NCI-H748 (cell line): ENCODE data around the gene LFNG.

ENCODE experiments used
- DNase-seq: peaks from one replicate; lab custom pipeline; 2025; ENCODE audit not compliant: unreplicated experiment; lab: John Stamatoyannopoulos, UW

The LFNG gene

DNA sequence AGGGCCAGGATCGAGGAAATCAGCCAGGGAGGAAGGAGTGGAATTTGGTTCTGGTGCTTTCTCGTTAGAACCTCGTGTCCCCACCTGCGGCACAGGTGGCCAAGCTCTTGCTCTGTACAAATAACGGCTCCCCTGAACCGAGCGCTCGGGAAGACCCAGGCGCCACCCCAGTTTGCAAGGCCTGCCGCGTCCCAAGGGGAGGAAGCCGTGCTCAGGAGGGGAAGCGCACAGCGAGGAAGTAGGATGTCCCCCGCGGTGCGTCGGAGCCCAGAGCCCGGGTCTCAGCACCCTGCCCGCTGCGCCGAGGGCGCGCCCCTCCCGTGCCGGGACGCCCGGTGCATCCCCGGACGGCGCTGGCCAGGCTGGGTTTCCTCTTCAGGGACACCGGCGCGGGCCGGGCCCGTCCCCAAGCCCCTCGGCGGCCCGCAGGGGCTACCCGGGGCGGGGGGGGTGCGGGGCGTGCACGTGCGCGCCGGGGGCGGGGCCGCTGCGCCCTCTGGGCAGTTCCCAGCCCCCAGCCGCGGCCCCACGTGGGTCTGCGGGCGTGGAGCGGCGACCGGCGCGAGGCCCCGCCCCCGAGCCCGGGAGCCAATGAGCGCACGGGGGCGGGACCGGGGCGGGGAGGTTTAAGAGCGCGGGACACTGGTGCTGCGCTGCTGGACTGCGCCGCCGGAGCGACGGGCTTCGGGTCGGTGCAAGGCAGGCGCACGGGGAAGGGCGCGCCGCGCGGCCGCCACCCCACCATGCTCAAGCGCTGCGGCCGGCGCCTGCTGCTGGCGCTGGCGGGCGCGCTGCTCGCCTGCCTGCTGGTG, at the start of gene LFNG:
TSS of gene LFNG (plus strand) at position 656 of the 812 bp plus-strand sequence. CDS start at position 744, 88 bp downstream.
- peak; percentile 93 for DNase-seq

- no peak for DNase-seq
Measured at GRCh38 chr7:2470204-2471021, 49.2 kb upstream of the LFNG start.

GRCh38 chr7:2471022-2471329, 48.6 kb upstream of the LFNG start:
- DNase-seq = no peak

DNA sequence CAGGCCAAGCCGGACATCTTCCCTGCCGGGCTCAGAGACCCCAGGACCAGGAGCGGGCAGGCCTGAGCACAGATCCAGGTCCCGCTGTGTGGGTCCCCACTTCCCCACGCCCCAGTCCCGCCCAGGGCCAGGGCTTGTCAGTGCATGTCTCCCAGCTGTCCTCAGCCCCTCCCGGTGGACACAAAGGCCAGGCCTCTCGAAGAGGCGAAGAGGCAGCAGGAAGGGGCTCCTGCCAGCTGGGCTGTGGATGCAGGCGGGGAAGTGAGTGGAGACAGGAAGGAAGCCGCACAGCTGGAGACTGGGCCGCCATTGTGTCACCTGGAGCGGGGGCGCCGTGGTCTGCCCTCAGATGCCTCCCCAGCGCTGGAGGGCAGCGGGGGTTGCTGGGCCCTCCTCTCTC, 48.2 kb upstream of the LFNG start:
- DNase-seq = peak; percentile 90

DNA sequence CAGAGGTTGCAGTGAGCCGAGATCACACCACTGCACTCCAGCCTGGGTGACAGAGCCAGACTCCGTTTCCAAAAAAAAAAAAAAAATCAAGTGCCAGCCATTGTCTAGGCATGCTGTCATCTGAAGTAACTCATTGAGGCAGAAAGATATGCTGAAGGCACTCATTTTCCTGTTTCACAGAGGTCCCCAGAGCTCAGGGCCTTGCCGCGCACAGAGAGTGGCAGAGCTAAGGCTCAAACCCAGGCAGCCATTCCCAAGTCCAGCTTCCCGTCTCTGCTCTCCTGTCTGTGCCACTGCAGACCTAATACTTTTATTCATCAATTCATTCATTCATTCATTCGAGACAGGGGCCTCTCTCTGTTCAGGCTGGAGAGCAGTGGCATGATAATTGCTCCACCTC, 46.8 kb upstream of the LFNG start:
- DNase-seq = no peak

- DNase-seq = no peak
Measured at GRCh38 chr7:2473496-2474180, 45.9 kb upstream of the LFNG start.

- DNase-seq = no peak
Measured at GRCh38 chr7:2474224-2474623, 45.4 kb upstream of the LFNG start.

- DNase-seq = no peak
Measured at GRCh38 chr7:2474813-2475677, 44.5 kb upstream of the LFNG start.

DNA sequence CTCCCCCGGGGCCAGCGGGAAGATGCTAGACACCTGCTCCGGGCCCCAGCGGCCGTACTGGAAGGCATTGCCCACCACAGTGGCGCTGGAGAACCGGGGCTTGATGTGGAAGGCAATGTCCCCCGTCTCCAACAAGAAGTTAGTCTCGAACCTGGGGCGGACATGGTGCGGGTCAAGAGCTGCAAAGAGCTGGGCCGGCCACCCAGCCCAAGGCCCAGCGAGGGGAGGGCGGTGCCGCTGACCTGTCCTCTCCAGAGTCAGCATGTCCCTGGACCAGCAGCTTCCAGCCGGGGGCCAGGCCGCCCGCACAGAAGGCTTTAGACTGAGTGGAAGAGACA, 43.9 kb upstream of the LFNG start:
- no peak for DNase-seq

GRCh38 chr7:2476298-2476697, 43.3 kb upstream of the LFNG start, which contains the start of gene GRIFIN:
TSS of gene GRIFIN (minus strand) at chr7:2476398. CDS start at chr7:2476383, 15 bp downstream.
- no peak for DNase-seq

- no peak for DNase-seq
Measured at GRCh38 chr7:2476776-2477446, 42.7 kb upstream of the LFNG start.

DNA sequence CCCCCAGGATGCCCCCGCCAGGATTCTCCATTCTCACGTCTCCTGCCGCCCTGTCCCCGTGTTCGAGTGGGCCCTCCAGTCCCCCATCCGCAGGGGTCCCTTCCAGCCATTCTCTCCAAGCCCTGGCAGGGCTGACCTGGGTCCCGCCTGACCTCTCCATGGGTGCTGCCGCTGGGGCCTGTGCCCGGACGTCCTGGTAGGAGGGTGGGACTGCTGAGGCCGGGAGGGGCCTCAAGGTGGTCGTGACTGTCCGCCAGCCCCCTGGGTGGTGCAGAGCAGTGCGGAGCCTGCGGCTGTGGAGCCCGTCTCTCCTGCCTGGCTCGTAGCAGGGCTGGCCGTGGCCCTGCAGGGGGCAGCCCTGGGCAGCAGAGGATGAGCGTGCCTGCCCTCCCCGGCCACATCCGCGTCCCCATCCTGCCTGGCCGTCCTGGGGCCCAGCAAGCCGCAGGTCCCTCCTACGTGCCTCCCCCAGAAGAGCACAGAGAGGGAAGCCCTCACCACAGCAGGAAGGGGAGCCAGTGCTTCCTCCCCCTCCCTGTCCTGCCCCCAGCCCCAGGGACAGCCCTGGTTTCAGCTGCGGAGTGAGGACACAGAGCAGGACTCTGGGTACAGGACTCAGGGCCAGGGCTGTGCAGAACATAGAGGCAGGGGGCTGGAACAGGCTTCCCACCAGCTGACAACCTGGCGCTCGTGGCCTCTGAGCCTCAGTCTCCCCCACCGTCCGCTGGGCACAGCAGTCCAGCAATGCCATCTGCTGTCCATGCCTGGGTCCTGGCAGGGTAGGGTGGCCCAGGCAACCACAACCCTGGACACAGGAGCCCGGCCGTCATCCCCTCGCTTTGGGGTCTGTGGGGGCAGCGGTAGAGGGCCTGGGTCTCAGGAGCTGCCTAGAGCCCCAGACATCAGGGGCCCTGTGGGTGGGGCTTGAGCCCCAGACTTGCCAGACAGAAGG, 41.9 kb upstream of the LFNG start:
- DNase-seq = peak; percentile 47

DNA sequence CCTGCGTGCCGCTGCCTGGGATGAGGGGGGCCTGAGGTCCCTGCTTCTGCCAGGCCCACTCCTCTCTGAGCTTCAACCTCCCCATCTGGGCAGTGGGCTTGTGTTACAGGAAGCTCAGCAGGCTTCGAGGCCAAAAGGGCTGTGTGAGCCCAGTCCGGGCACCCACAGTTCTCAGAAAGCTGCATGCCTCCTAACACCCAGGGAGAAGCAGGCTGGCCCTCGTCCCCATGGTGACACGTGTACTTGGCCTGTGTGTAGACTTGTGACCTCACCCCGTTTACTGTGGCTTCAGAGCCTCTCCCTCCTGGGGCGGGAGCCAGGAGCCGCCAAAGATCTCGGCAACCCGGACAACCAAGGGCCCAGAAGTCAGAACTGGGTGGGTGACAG, 41.2 kb upstream of the LFNG start:
- no peak for DNase-seq

- DNase-seq = no peak
Measured at GRCh38 chr7:2478800-2479199, 40.8 kb upstream of the LFNG start.

GRCh38 chr7:2479276-2480069, 40.1 kb upstream of the LFNG start:
- DNase-seq = no peak

DNA sequence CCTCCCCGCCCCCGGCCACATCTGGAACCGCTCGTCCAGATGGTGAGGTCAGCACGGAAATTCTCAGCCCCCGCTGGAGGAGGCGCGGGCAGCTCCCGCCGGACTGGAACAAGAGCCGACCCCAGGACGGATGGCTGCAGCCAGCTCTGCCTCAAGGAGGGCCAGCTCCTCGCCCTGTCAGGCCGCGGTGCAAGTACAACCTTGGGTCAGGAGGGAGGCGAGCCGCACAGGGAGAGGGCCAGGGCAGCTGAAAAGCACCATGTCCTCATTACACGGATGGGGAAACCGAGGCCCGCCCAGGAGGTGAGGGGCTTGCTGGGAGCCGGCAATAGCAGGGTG, 39.5 kb upstream of the LFNG start:
- DNase-seq = no peak

DNA sequence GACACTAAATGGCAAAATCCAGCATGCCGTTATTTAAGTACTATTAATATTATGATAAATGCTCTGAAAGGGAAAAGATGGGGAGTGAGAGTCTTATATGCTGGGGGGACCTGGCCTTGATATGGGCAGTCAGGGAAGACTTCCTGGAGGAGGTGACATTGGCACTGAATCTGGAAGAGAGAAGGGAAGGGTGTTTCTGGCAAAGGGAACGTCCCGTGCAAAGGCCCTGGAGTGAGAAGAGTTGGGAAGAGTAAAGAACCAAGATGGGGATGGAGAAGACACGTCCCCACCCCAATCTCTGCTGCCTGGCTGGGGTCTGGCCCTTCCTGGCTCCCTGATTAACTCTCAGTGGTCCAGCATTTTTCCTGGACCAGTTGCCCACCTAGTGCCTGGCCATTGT, 38.4 kb upstream of the LFNG start:
- DNase-seq = no peak

DNA sequence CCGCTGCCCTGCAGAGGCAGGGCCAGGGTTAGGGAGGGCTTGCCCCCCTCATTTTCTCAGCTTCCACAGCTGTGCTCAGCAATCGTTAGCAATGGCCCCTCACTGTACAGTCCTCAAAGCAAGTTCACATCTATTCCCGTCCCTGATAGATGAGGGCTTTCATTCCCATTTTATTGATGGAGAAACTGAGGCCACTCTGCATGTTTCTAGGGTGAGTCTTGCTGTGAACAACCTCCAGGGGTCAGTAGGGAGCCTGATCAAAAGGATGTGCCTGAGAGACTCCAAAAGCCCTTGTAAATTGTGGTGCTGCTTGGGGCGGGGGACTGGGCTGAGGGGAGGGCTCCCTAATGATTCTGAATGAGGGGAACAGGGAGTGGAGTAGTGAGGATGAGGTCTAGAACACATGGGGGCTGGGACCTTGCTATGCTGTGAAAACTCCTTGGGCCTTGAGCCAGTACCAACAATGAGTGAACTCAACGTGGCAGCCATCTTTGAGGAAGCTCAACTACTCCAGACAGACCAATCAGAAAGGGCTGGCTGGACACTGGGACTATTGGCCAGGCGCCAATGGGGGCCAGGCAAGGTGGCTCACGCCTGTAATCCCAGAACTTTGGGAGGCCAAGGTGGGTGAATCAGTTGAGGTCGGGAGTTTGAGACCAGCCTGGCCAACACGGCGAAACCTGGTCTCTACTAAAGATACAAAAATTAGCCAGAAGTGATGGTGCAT, 36.7 kb upstream of the LFNG start:
- no peak for DNase-seq
